H9 (cell line): ENCODE data around the gene EIF3D. TPM values are rescaled to one million over a fixed set of nuclear protein-coding genes. Genes with fewer than 3 reads are reported as not detected.

Source experiments
- DNase-seq: peaks from one replicate; pipeline ENCODE4 v3.0.0-alpha.2; 2017
- H2AFZ ChIP-seq: one replicate; pipeline ENCODE4 v1.6.1; 2013; ENCODE audit warnings: mild to moderate bottlenecking, low read length, control low read depth, moderate library complexity
- H2AK5ac ChIP-seq: 2 replicates; pipeline ENCODE4 v1.6.1; 2013; ENCODE audit warnings: low read length, control low read depth, mixed read lengths; ENCODE audit not compliant: insufficient read length
- H2BK120ac ChIP-seq: one replicate; pipeline ENCODE4 v1.6.1; 2013; ENCODE audit warnings: low read depth, mild to moderate bottlenecking, low read length, control low read depth, inconsistent platforms; ENCODE audit not compliant: poor library complexity, severe bottlenecking
- H2BK12ac ChIP-seq: 2 replicates; pipeline ENCODE4 v1.6.1; 2013; ENCODE audit warnings: low read length, control low read depth, mixed read lengths, low read depth; ENCODE audit not compliant: insufficient read length
- H2BK15ac ChIP-seq: 2 replicates; pipeline ENCODE4 v1.6.1; 2013; ENCODE audit warnings: low read depth, low read length, control low read depth
- H2BK20ac ChIP-seq: one replicate; pipeline ENCODE4 v1.6.1; 2013; ENCODE audit warnings: low read depth, mild to moderate bottlenecking, low read length, control low read depth, inconsistent platforms; ENCODE audit not compliant: poor library complexity, severe bottlenecking
- H2BK5ac ChIP-seq: 2 replicates; pipeline ENCODE4 v1.6.1; 2013; ENCODE audit warnings: low read length, control low read depth, mixed read lengths; ENCODE audit not compliant: insufficient read length
- H3K14ac ChIP-seq: 2 replicates; pipeline ENCODE4 v1.6.1; 2013; ENCODE audit warnings: low read length, control low read depth; ENCODE audit not compliant: insufficient read depth
- H3K18ac ChIP-seq: 2 replicates; pipeline ENCODE4 v1.6.1; 2013; ENCODE audit warnings: low read depth, mild to moderate bottlenecking, mixed read lengths, low read length, control low read depth; ENCODE audit not compliant: insufficient read length
- H3K23ac ChIP-seq: 2 replicates; pipeline ENCODE4 v1.6.1; 2013; ENCODE audit warnings: low read length, control low read depth, mixed read lengths, low read depth; ENCODE audit not compliant: insufficient read length
- H3K23me2 ChIP-seq: 2 replicates; pipeline ENCODE4 v1.6.1; 2013; ENCODE audit warnings: low read depth, mild to moderate bottlenecking, mixed read lengths, low read length, control low read depth; ENCODE audit not compliant: insufficient read length, poor library complexity, severe bottlenecking
- H3K27ac ChIP-seq: 2 replicates; pipeline ENCODE4 v1.5.1; 2013; ENCODE audit warnings: low read length, control low read depth, mixed read lengths, low read depth; ENCODE audit not compliant: insufficient read length
- H3K27me3 ChIP-seq: 2 replicates; pipeline ENCODE4 v1.6.1; 2013; ENCODE audit warnings: low read length, control low read depth, inconsistent platforms; ENCODE audit not compliant: insufficient read depth
- H3K4ac ChIP-seq: 2 replicates; pipeline ENCODE4 v1.6.1; 2013; ENCODE audit warnings: low read depth, mild to moderate bottlenecking, control low read depth, inconsistent platforms, low read length, moderate library complexity
- H3K4me1 ChIP-seq: 2 replicates; pipeline ENCODE4 v1.6.1; 2013; ENCODE audit warnings: low read length, control low read depth, inconsistent platforms; ENCODE audit not compliant: insufficient read depth
- H3K4me2 ChIP-seq: 2 replicates; pipeline ENCODE4 v1.6.1; 2013; ENCODE audit warnings: low read length, control low read depth, mixed read lengths; ENCODE audit not compliant: insufficient read length, insufficient read depth
- H3K56ac ChIP-seq: 2 replicates; pipeline ENCODE4 v1.6.1; 2013; ENCODE audit warnings: low read depth, mild to moderate bottlenecking, mixed read lengths, low read length, control low read depth; ENCODE audit not compliant: insufficient read length
- H3K79me1 ChIP-seq: 2 replicates; pipeline ENCODE4 v1.6.1; 2013; ENCODE audit warnings: low read depth, mild to moderate bottlenecking, moderate library complexity, low read length, control low read depth, inconsistent platforms; ENCODE audit not compliant: insufficient read depth, poor library complexity, severe bottlenecking
- H3K79me2 ChIP-seq: 2 replicates; pipeline ENCODE4 v1.6.1; 2013; ENCODE audit warnings: low read length, control low read depth, inconsistent platforms; ENCODE audit not compliant: insufficient read depth
- H3K9ac ChIP-seq: 2 replicates; pipeline ENCODE4 v1.6.1; 2013; ENCODE audit warnings: low read length, control low read depth, mixed read lengths; ENCODE audit not compliant: insufficient read length; ENCODE audit errors: extremely low read depth
- H3K9me3 ChIP-seq: one replicate; pipeline ENCODE4 v1.6.1; 2013; ENCODE audit warnings: low read depth, low read length, inconsistent platforms; ENCODE audit not compliant: control insufficient read depth
- H3T11ph ChIP-seq: one replicate; pipeline ENCODE4 v1.6.1; 2013; ENCODE audit warnings: mild to moderate bottlenecking, low read length, control low read depth, inconsistent platforms
- H4K20me1 ChIP-seq: one replicate; pipeline ENCODE4 v1.6.1; 2013; ENCODE audit not compliant: control insufficient read depth, insufficient read length, insufficient read depth
- H4K5ac ChIP-seq: 2 replicates; pipeline ENCODE4 v1.6.1; 2013; ENCODE audit warnings: low read depth, mild to moderate bottlenecking, mixed read lengths, low read length, control low read depth; ENCODE audit not compliant: insufficient read length
- H4K8ac ChIP-seq: replicated peaks from 2 replicates; pipeline ENCODE4 v1.6.1; 2013; ENCODE audit warnings: low read length, control low read depth, mixed read lengths, low read depth; ENCODE audit not compliant: insufficient read length
- H4K91ac ChIP-seq: 2 replicates; pipeline ENCODE4 v1.6.1; 2013; ENCODE audit warnings: low read depth, mild to moderate bottlenecking, moderate library complexity, mixed read lengths, low read length, control low read depth; ENCODE audit not compliant: insufficient read length
- H3K27ac Mint-ChIP-seq, 3 experiments: 2 replicates in 2 of 3; 3 replicates in 1 of 3; pipeline ENCODE4 v1.8.0; 2020 to 2021; ENCODE audit warnings: mixed read lengths in 3 of 3, mild to moderate bottlenecking in 1 of 3, moderate library complexity in 1 of 3
- H3K27me3 Mint-ChIP-seq: 2 replicates; pipeline ENCODE4 v1.8.0; 2021; ENCODE audit warnings: low read depth, mild to moderate bottlenecking, moderate library complexity, mixed read lengths
- H3K36me3 Mint-ChIP-seq, 3 experiments: 2 replicates in 2 of 3; 3 replicates in 1 of 3; pipeline ENCODE4 v1.8.0; 2020 to 2021; ENCODE audit warnings: low read depth in 3 of 3, mixed read lengths in 3 of 3; ENCODE audit not compliant: insufficient read depth in 1 of 3
- H3K4me1 Mint-ChIP-seq, 2 experiments: 2 replicates each; pipeline ENCODE4 v1.8.0; 2020; ENCODE audit warnings: mixed read lengths in 2 of 2
- H3K4me3 Mint-ChIP-seq, 2 experiments: 2 replicates in 1 of 2; 3 replicates in 1 of 2; pipeline ENCODE4 v1.8.0; 2020 to 2021; ENCODE audit warnings: mild to moderate bottlenecking in 2 of 2, mixed read lengths in 2 of 2, moderate library complexity in 1 of 2
- H3K9me3 Mint-ChIP-seq, 2 experiments: 2 replicates in 1 of 2; 3 replicates in 1 of 2; pipeline ENCODE4 v1.8.0; 2020; ENCODE audit warnings: mild to moderate bottlenecking in 2 of 2, mixed read lengths in 2 of 2, moderate library complexity in 1 of 2
- CTCF ChIP-seq: fragments of 200-600 bp; sonication (generic); conservative IDR thresholded peaks from 3 replicates; pipeline ENCODE4 v1.8.0; 2021; ENCODE audit warnings: antibody characterized with exemption, mild to moderate bottlenecking
- WGBS: extraction: QIAGEN DNeasy Blood & Tissue Kit; methylation state at CpG from one replicate; pipeline ENCODE4 v1.1.7; 2013; ENCODE audit warnings: missing lambda C conversion rate, low lambda C conversion rate, mixed read lengths; ENCODE audit not compliant: insufficient read length; ENCODE audit errors: extremely low coverage; 5-methylcytosine and 5-hydroxymethylcytosine counted together
- total RNA-seq: library from RNA; stranded (reverse); gene quantifications from 2 replicates; pipeline ENCODE4 v1.2.1, GENCODE V29; 2021

EIF3D gene
- total RNA-seq, 1 experiment from 2014 or later = 198 TPM

GRCh38 chr22:36505998-36506635 lies 22.8 kb downstream of the EIF3D start:
- no peaks in the 10 kb centered on the region for H4K20me1 ChIP-seq
- Mint-ChIP-seq H3K27ac (no peak overlapping the region), H3K27me3 (peaks cover 18% of the 10 kb centered on the region), H3K4me1 (peaks cover 8 to 21% of the 10 kb centered on the region in 2 experiments), H3K4me3 (peak overlapping the region; percentile 57 to 67), H3K36me3 (peaks cover 18 to 46% (median 42%) of the 10 kb centered on the region in 3 experiments), H3K9me3 (peaks cover 0 to 5% of the 10 kb centered on the region in 2 experiments; a peak in 3 of 5 replicates)
- no peaks in the 10 kb centered on the region for H3K79me2 ChIP-seq
- no peak overlapping the region for H3K56ac ChIP-seq
- H4K8ac ChIP-seq = no peak overlapping the region
- no peak for TF ChIP-seq CTCF
- H3K9ac ChIP-seq = no peak overlapping the region
- no peak overlapping the region for H2BK20ac ChIP-seq
- H3K27ac ChIP-seq = no peak overlapping the region
- no peak overlapping the region for H4K5ac ChIP-seq
- no peaks in the 10 kb centered on the region for H3K9me3 ChIP-seq
- no peak overlapping the region for H2BK12ac ChIP-seq
- no peaks in the 10 kb centered on the region for H3K4me1 ChIP-seq
- H3K4ac ChIP-seq = no peak overlapping the region
- WGBS = no CpG with 5 or more reads among the region's 60 CpGs
- H3K14ac ChIP-seq = no peak overlapping the region
- no peak overlapping the region for H2AK5ac ChIP-seq
- H3K18ac ChIP-seq = no peak overlapping the region
- no peaks in the 10 kb centered on the region for H3K27me3 ChIP-seq
- no peak overlapping the region for H3K23ac ChIP-seq
- no peaks in the 10 kb centered on the region for H3K79me1 ChIP-seq
- H3K4me2 ChIP-seq = peak overlapping the region; percentile 18
- H4K91ac ChIP-seq = no peak overlapping the region
- H2AFZ ChIP-seq = no peak overlapping the region
- H2BK5ac ChIP-seq = no peak overlapping the region
- H2BK15ac ChIP-seq = no peak overlapping the region
- H3T11ph ChIP-seq = no peak overlapping the region
- no peak overlapping the region for H2BK120ac ChIP-seq
- peaks cover 4% of the 10 kb centered on the region for H3K23me2 ChIP-seq
- peak; percentile 33 for DNase-seq
